ENCODE measurements around the gene BRSK2. TPM values are rescaled to one million over a fixed set of nuclear protein-coding genes. Genes with fewer than 3 reads are reported as not detected.

Gene BRSK2
- total and polyA plus RNA-seq, 2 of the 4 experiments (the other 2 are of a cell fraction) = 0.18 to 0.62 TPM

GRCh38 chr11:1503708-1504104 is 114.0 kb downstream of the BRSK2 start:
- Histone ChIP-seq H4K91ac (ENCODE audit: insufficient read depth, low read depth, low read length) (no peak overlapping the region), H3K27me3 (ENCODE audit: control insufficient read depth, insufficient read depth, low read length) (no peaks in the 10 kb centered on the region), H2AFZ (replicated peaks; ENCODE audit: low read length, poor library complexity) (no peak overlapping the region), H3K36me3 (ENCODE audit: control insufficient read depth, insufficient read depth, low read length) (peaks cover 4% of the 10 kb centered on the region), H2BK20ac (ENCODE audit: low read depth, low read length) (no peak overlapping the region), H3K9ac (ENCODE audit: low read depth, low read length) (no peak overlapping the region), H3K14ac (replicated peaks; ENCODE audit: low read depth, low read length) (no peak overlapping the region), H4K8ac (ENCODE audit: low read depth in 2 of 2, low read length in 2 of 2) (no peak overlapping the region), H3K18ac (ENCODE audit: low read depth, low read length) (no peak overlapping the region), H2AK9ac (replicated peaks; ENCODE audit: low read depth, low read length, poor library complexity) (no peak overlapping the region), H4K5ac (ENCODE audit: low read depth, low read length) (no peak overlapping the region), H3K4me3 (ENCODE audit: insufficient read depth, low read depth, low read length) (no peak overlapping the region), H2BK120ac (ENCODE audit: low read depth, low read length) (no peak overlapping the region), H2BK15ac (ENCODE audit: low read depth, low read length) (no peak overlapping the region), H3K9me3 (ENCODE audit: control insufficient read depth, insufficient read depth, low read length) (no peaks in the 10 kb centered on the region), H3K23ac (ENCODE audit: low read depth, low read length) (no peak overlapping the region), H3K4me2 (ENCODE audit: low read depth, low read length) (no peak overlapping the region), H3K4me1 (ENCODE audit: control insufficient read depth, insufficient read depth, low read length) (no peaks in the 10 kb centered on the region; the same call in 1 of the 2 replicates), H3K4ac (ENCODE audit: low read depth, low read length) (no peak overlapping the region), H2BK5ac (ENCODE audit: low read depth, low read length, poor library complexity, severe bottlenecking) (no peak overlapping the region), H4K20me1 (ENCODE audit: insufficient read depth, low read length) (peaks cover 88% of the 10 kb centered on the region), H3K56ac (ENCODE audit: extremely low read depth, insufficient read depth, low read length) (no peak overlapping the region), H2AK5ac (ENCODE audit: low read depth, low read length) (no peak overlapping the region), H3K27ac (ENCODE audit: insufficient read depth, low read length) (no peak overlapping the region), H3K9me1 (ENCODE audit: insufficient read depth, low read length) (peaks cover 8% of the 10 kb centered on the region), H3K79me1 (ENCODE audit: low read depth in 1 of 2, low read length in 2 of 2) (peaks cover 22 to 82% of the 10 kb centered on the region in 2 experiments)
- DNase-seq (no peak), ATAC-seq (ENCODE audit: low read depth) (no peak)
- TF ChIP-seq, protein P1, sequence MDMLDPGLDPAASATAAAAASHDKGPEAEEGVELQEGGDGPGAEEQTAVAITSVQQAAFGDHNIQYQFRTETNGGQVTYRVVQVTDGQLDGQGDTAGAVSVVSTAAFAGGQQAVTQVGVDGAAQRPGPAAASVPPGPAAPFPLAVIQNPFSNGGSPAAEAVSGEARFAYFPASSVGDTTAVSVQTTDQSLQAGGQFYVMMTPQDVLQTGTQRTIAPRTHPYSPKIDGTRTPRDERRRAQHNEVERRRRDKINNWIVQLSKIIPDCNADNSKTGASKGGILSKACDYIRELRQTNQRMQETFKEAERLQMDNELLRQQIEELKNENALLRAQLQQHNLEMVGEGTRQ (IDR thresholded peaks at IDR 0.05; ENCODE audit: low read depth, low read length) = no peak
- TF ChIP-seq CHD1 (IDR thresholded peaks at IDR 0.05; ENCODE audit: low read depth, low read length) (no peak), BHLHE40 (IDR thresholded peaks at IDR 0.05; ENCODE audit: low read depth, low read length) (no peak), FOS (IDR thresholded peaks at IDR 0.05; ENCODE audit: low read depth, low read length) (no peak), NFE2L2 (IDR thresholded peaks at IDR 0.05; ENCODE audit: low read depth, low read length) (no peak), RCOR1 (IDR thresholded peaks at IDR 0.05; ENCODE audit: insufficient replicate concordance, low read length) (no peak), MAZ (IDR thresholded peaks at IDR 0.05; ENCODE audit: borderline replicate concordance, low read depth, low read length) (no peak), SMC3 (IDR thresholded peaks at IDR 0.05; ENCODE audit: low read depth, low read length) (no peak), POLR2A (IDR thresholded peaks at IDR 0.05; ENCODE audit: low read depth, low read length) (no peak), RAD21 (IDR thresholded peaks at IDR 0.05; ENCODE audit: low read length) (no peak)
- ChIA-PET CTCF (no interaction called here), POLR2A (ENCODE audit: unreplicated experiment) (no interaction called here)
- dilution Hi-C loops (cut with HindIII; ENCODE audit: low sequenced_read_pairs, unreplicated experiment) (no loop called here), intact Hi-C loops (cut with micrococcal nuclease) (no loop called here), in situ Hi-C loops (cut with MboI; ENCODE audit: low sequenced_read_pairs) (loop anchor here (25.0 kb wide), 1 partner anchor 291 kb away; the partner anchor contains the start of gene MUC5B)
- BruUV-seq (replicated peaks) = no TSS peak
- 84% methylated on average over 9 of the region's 14 CpGs; no CpG with 5 or more reads in 1 of the 2 experiments for WGBS, 2 experiments (ENCODE audit: extremely low coverage in 2 of 2, insufficient read length in 1 of 2)

Measured in IMR-90 (cell line).